ENCODE measurements around the gene ZNF532.
"Not testable (repeated sequence)": the region's sequence is repeated elsewhere in the genome, so short reads cannot be mapped to it uniquely, and the experiment has no call there.

Gene ZNF532

GRCh38 chr18:58851856-58852255 lies 12.8 kb upstream of the ZNF532 start:
- DNase-seq, result no peak

- no peak for DNase-seq
Observed at GRCh38 chr18:58852629-58853028, 12.0 kb upstream of the ZNF532 start.

GRCh38 chr18:58853561-58853960 lies 11.1 kb upstream of the ZNF532 start:
- DNase-seq, result no peak

- not testable (repeated sequence) for DNase-seq
Observed at GRCh38 chr18:58855521-58855920, 9.2 kb upstream of the ZNF532 start.

- no peak for DNase-seq
Observed at GRCh38 chr18:58856881-58857280, 7.8 kb upstream of the ZNF532 start.

- no peak for DNase-seq
Observed at GRCh38 chr18:58858591-58859468, 5.8 kb upstream of the ZNF532 start.

- DNase-seq, result no peak
Observed at GRCh38 chr18:58859907-58860306, 4.8 kb upstream of the ZNF532 start.

GRCh38 chr18:58860747-58861231 lies 3.9 kb upstream of the ZNF532 start:
- DNase-seq, result no peak

GRCh38 chr18:58861353-58861752 lies 3.3 kb upstream of the ZNF532 start:
- no peak for DNase-seq

GRCh38 chr18:58861861-58862301 lies 2.8 kb upstream of the ZNF532 start:
- no peak for DNase-seq

- no peak for DNase-seq
Observed at GRCh38 chr18:58862356-58862755, 2.3 kb upstream of the ZNF532 start.

- peak; percentile 20 to 33 for DNase-seq
Observed at GRCh38 chr18:58862851-58863538, 1.7 kb upstream of the ZNF532 start.

GRCh38 chr18:58863539-58864145 lies 1.0 kb upstream of the ZNF532 start:
- DNase-seq, result peak; percentile 35 to 41

- DNase-seq, result no peak
Observed at GRCh38 chr18:58865033-58865590, 435 bp downstream of the ZNF532 start.

- no peak for DNase-seq
Observed at GRCh38 chr18:58865701-58866065, 1.0 kb downstream of the ZNF532 start.

GRCh38 chr18:58866066-58866772 lies 1.5 kb downstream of the ZNF532 start:
- DNase-seq, result no peak

- DNase-seq, result no peak
Observed at GRCh38 chr18:58866773-58867150, 2.1 kb downstream of the ZNF532 start.

GRCh38 chr18:58867281-58867961 lies 2.7 kb downstream of the ZNF532 start:
- no peak for DNase-seq

- DNase-seq, result no peak
Observed at GRCh38 chr18:58868440-58868839, 3.8 kb downstream of the ZNF532 start.

- DNase-seq, result no peak
Observed at GRCh38 chr18:58870130-58870529, 5.5 kb downstream of the ZNF532 start.

- DNase-seq, result no peak
Observed at GRCh38 chr18:58870621-58871020, 5.9 kb downstream of the ZNF532 start.

All from CD4-positive, alpha-beta T cell treated with Interleukin-4 for 1 hour (primary cell).